ENCODE data around the gene FBN1.

DNA sequence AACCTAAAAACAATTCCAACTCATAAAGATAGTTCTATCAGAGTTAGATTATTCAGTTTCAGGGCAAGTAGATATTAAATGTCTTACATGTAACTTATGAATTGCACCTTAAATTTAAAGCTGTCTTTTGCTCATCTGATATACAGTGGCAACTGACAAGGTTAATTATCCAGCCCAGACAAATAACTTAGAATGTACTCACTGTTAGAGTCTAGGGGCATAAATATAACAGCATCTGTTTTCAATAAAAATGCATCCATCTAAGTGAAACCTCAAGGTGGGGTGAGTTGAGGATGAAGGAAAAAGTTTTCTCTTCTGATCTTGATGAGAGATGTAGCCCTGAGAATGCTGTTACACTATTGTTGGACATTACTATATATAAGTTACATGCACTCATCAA lies 112.6 kb downstream of the FBN1 start:
- TF ChIP-seq, protein P1, sequence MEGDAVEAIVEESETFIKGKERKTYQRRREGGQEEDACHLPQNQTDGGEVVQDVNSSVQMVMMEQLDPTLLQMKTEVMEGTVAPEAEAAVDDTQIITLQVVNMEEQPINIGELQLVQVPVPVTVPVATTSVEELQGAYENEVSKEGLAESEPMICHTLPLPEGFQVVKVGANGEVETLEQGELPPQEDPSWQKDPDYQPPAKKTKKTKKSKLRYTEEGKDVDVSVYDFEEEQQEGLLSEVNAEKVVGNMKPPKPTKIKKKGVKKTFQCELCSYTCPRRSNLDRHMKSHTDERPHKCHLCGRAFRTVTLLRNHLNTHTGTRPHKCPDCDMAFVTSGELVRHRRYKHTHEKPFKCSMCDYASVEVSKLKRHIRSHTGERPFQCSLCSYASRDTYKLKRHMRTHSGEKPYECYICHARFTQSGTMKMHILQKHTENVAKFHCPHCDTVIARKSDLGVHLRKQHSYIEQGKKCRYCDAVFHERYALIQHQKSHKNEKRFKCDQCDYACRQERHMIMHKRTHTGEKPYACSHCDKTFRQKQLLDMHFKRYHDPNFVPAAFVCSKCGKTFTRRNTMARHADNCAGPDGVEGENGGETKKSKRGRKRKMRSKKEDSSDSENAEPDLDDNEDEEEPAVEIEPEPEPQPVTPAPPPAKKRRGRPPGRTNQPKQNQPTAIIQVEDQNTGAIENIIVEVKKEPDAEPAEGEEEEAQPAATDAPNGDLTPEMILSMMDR (IDR thresholded peaks at IDR 0.05): no peak
- TF ChIP-seq POLR2A (IDR thresholded peaks at IDR 0.05): no peak

Data from thyroid gland (tissue), 4 donors.